Measurements from ENCODE around the gene LMO1.

Gene LMO1

DNA sequence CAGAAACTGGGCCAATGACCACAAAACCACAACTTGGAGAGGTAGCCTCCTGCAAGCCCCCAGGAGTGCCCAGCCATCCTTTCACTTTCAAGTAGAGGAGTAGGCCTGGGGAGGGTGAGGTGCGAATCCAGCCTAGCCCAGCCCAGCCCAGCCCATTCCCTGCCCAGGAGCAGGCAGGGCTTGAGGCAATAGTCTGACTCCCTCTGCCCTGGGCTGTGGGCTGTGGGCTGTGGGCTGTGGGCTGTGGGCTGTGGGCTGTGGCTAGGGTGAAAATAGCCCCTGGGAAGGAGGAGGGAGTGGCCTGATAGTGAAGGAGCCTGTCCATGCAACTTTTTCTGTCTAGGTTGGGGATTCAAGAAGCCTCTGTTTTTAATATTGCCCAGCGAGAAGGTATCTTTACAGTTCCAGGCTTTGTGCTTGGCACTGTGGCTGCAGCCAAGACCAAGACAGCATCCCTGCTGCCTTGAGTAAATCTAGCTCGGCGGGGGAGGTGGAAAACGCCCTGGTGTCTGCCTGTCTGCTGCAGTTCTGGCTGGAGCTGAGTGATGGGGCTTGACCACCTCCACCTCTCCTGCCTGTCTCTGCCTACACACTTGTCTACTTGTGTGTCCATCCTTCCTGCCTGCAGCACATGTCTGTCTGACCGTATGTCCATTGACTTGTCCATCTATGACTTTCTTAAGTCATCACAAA lies 40.7 kb downstream of the LMO1 start:
- Histone ChIP-seq H3K4me3 (ENCODE audit: low read length) (no peak overlapping the region), H3K4me1 (ENCODE audit: control insufficient read depth, low read length) (no peaks in the 10 kb centered on the region), H3K79me2 (ENCODE audit: control insufficient read depth, low read length) (no peaks in the 10 kb centered on the region), H3K4me2 (ENCODE audit: low read length) (no peak overlapping the region), H3K9me3 (ENCODE audit: control insufficient read depth, insufficient read depth, low read length) (no peaks in the 10 kb centered on the region), H3K27me3 (ENCODE audit: control insufficient read depth, low read length) (no peaks in the 10 kb centered on the region), H3K9me2 (replicated peaks; ENCODE audit: control insufficient read depth, low read length) (no peaks in the 10 kb centered on the region), H3K36me3 (ENCODE audit: control insufficient read depth, low read length) (no peaks in the 10 kb centered on the region), H4K20me1 (ENCODE audit: control insufficient read depth, insufficient read depth, low read depth, low read length) (no peaks in the 10 kb centered on the region), H3F3A (ENCODE audit: control insufficient read depth, insufficient read depth) (no peaks in the 10 kb centered on the region), H3K27ac (ENCODE audit: low read depth, low read length) (no peak overlapping the region)
- TF ChIP-seq EZH2phosphoT487 (IDR thresholded peaks at IDR 0.05; ENCODE audit: borderline replicate concordance, low read length), result no peak
- TF ChIP-seq, protein P1, sequence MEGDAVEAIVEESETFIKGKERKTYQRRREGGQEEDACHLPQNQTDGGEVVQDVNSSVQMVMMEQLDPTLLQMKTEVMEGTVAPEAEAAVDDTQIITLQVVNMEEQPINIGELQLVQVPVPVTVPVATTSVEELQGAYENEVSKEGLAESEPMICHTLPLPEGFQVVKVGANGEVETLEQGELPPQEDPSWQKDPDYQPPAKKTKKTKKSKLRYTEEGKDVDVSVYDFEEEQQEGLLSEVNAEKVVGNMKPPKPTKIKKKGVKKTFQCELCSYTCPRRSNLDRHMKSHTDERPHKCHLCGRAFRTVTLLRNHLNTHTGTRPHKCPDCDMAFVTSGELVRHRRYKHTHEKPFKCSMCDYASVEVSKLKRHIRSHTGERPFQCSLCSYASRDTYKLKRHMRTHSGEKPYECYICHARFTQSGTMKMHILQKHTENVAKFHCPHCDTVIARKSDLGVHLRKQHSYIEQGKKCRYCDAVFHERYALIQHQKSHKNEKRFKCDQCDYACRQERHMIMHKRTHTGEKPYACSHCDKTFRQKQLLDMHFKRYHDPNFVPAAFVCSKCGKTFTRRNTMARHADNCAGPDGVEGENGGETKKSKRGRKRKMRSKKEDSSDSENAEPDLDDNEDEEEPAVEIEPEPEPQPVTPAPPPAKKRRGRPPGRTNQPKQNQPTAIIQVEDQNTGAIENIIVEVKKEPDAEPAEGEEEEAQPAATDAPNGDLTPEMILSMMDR (IDR thresholded peaks at IDR 0.05; ENCODE audit: low read depth, low read length, poor library complexity, severe bottlenecking), result no peak

DNA sequence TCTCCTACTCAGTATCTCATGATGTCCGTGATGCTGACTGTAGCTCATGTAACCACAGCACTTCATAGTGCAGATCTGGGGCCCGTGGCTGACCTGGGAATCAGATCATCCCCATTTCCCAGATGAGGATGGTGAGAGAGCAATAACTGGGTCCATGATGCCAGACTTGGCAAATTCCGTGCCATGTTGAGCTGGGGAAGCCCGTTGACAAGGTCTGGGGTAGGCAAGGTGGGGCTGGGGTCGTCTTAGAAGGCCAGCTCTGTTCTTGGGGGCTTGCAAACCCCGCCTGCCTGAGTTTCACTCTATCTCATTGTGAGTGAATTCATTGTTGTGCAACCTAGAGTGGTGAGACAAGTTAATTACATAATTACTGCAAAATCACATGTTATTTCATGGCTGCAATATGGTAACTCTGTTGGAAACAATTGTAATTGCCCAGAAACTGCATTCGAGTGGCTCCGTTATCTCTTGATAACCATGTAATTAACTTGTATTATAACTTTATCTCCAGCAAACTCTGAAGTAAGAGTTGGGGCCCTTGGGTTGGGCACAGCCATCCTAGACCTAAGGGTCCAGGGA lies 41.7 kb downstream of the LMO1 start:
- no peak for TF ChIP-seq EZH2phosphoT487 (IDR thresholded peaks at IDR 0.05; ENCODE audit: borderline replicate concordance, low read length)
- TF ChIP-seq, protein P1 (IDR thresholded peaks at IDR 0.05; ENCODE audit: low read depth, low read length, poor library complexity, severe bottlenecking), result no peak
- Histone ChIP-seq H3K9me2 (replicated peaks; ENCODE audit: control insufficient read depth, low read length) (no peaks in the 10 kb centered on the region), H3K27ac (ENCODE audit: low read depth, low read length) (no peak overlapping the region)

GRCh38 chr11:8221046-8221723 lies 42.5 kb downstream of the LMO1 start:
- no peaks in the 10 kb centered on the region for H3K9me2 ChIP-seq (replicated peaks; ENCODE audit: control insufficient read depth, low read length)

More for the DNA sequence above, 41.7 kb downstream of the LMO1 start:
- H3K36me3 ChIP-seq (ENCODE audit: control insufficient read depth, low read length), result no peaks in the 10 kb centered on the region
- H3K4me2 ChIP-seq (ENCODE audit: low read length), result no peak overlapping the region
- no peaks in the 10 kb centered on the region for H3K4me1 ChIP-seq (ENCODE audit: control insufficient read depth, low read length)
- H3K4me3 ChIP-seq (ENCODE audit: low read length), result no peak overlapping the region
- no peaks in the 10 kb centered on the region for H3K9me3 ChIP-seq (ENCODE audit: control insufficient read depth, insufficient read depth, low read length)
- H3F3A ChIP-seq (ENCODE audit: control insufficient read depth, insufficient read depth), result no peaks in the 10 kb centered on the region
- H4K20me1 ChIP-seq (ENCODE audit: control insufficient read depth, insufficient read depth, low read depth, low read length), result no peaks in the 10 kb centered on the region
- H3K79me2 ChIP-seq (ENCODE audit: control insufficient read depth, low read length), result no peaks in the 10 kb centered on the region
- no peaks in the 10 kb centered on the region for H3K27me3 ChIP-seq (ENCODE audit: control insufficient read depth, low read length)

More at GRCh38 chr11:8221046-8221723, 42.5 kb downstream of the LMO1 start:
- no peak overlapping the region for H3K27ac ChIP-seq (ENCODE audit: low read depth, low read length)
- no peaks in the 10 kb centered on the region for H4K20me1 ChIP-seq (ENCODE audit: control insufficient read depth, insufficient read depth, low read depth, low read length)
- H3F3A ChIP-seq (ENCODE audit: control insufficient read depth, insufficient read depth), result no peaks in the 10 kb centered on the region
- no peaks in the 10 kb centered on the region for H3K79me2 ChIP-seq (ENCODE audit: control insufficient read depth, low read length)
- no peak overlapping the region for H3K4me3 ChIP-seq (ENCODE audit: low read length)
- no peaks in the 10 kb centered on the region for H3K9me3 ChIP-seq (ENCODE audit: control insufficient read depth, insufficient read depth, low read length)
- TF ChIP-seq EZH2phosphoT487 (IDR thresholded peaks at IDR 0.05; ENCODE audit: borderline replicate concordance, low read length), result no peak
- TF ChIP-seq, protein P1 (IDR thresholded peaks at IDR 0.05; ENCODE audit: low read depth, low read length, poor library complexity, severe bottlenecking), result no peak
- H3K27me3 ChIP-seq (ENCODE audit: control insufficient read depth, low read length), result no peaks in the 10 kb centered on the region
- no peak overlapping the region for H3K4me2 ChIP-seq (ENCODE audit: low read length)
- no peaks in the 10 kb centered on the region for H3K4me1 ChIP-seq (ENCODE audit: control insufficient read depth, low read length)
- H3K36me3 ChIP-seq (ENCODE audit: control insufficient read depth, low read length), result no peaks in the 10 kb centered on the region
